NCI-H128 (cell line): Measurements from ENCODE around the gene ORM2.
"Not testable (repeated sequence)": the region's sequence is repeated elsewhere in the genome, so short reads cannot be mapped to it uniquely, and the experiment has no call there.

Experiments
- DNase-seq: peaks from one replicate; lab custom pipeline; 2025; ENCODE audit not compliant: unreplicated experiment; lab: John Stamatoyannopoulos, UW

ORM2 gene

GRCh38 chr9:114329625-114330022 lies at the start of gene ORM2:
Gene ORM2 (plus strand): TSS chr9:114329869. CDS start chr9:114329905, 36 bp downstream.
- not testable (repeated sequence) for DNase-seq

GRCh38 chr9:114280636-114281472 lies 48.8 kb upstream of the ORM2 start:
- DNase-seq, result no peak

- DNase-seq, result no peak
Measured at GRCh38 chr9:114281473-114282103, 48.1 kb upstream of the ORM2 start.

- no peak for DNase-seq
Measured at GRCh38 chr9:114282104-114282485, 47.6 kb upstream of the ORM2 start.

- no peak for DNase-seq
Measured at GRCh38 chr9:114282507-114282906, 47.2 kb upstream of the ORM2 start.

GRCh38 chr9:114282926-114283325 lies 46.7 kb upstream of the ORM2 start:
- no peak for DNase-seq

- no peak for DNase-seq
Measured at GRCh38 chr9:114283551-114284111, 46.0 kb upstream of the ORM2 start.

- no peak for DNase-seq
Measured at GRCh38 chr9:114284316-114285060, 45.2 kb upstream of the ORM2 start.

- DNase-seq, result no peak
Measured at GRCh38 chr9:114285166-114285867, 44.4 kb upstream of the ORM2 start.

- no peak for DNase-seq
Measured at GRCh38 chr9:114286146-114286679, 43.5 kb upstream of the ORM2 start.

- DNase-seq, result no peak
Measured at GRCh38 chr9:114287001-114287762, 42.5 kb upstream of the ORM2 start.

- DNase-seq, result no peak
Measured at GRCh38 chr9:114287763-114288192, 41.9 kb upstream of the ORM2 start.

- DNase-seq, result no peak
Measured at GRCh38 chr9:114288193-114289091, 41.2 kb upstream of the ORM2 start.

GRCh38 chr9:114289106-114289505 lies 40.6 kb upstream of the ORM2 start:
- no peak for DNase-seq

- DNase-seq, result no peak
Measured at GRCh38 chr9:114289571-114290481, 39.8 kb upstream of the ORM2 start.

- no peak for DNase-seq
Measured at GRCh38 chr9:114290561-114290986, 39.1 kb upstream of the ORM2 start.

- peak; percentile 58 for DNase-seq
Measured at GRCh38 chr9:114291064-114291474, 38.6 kb upstream of the ORM2 start.
